Lower lobe of right lung (tissue), 2 donors: ENCODE data around the gene TPGS1. TPM values are rescaled to one million over a fixed set of nuclear protein-coding genes. Genes with fewer than 3 reads are reported as not detected.

Source experiments
- ATAC-seq, 2 donors: fragments of 200-7000 bp; cut with Tn5 transposase; one replicate each; pipeline ENCODE4 v1.9.1; 2020 to 2022; ENCODE audit warnings: mild to moderate bottlenecking in 2 of 2, moderate library complexity in 2 of 2
- DNase-seq: peaks from one replicate; pipeline ENCODE4 v3.0.0-alpha.2; 2020
- H3K27ac ChIP-seq: fragments of 200-600 bp; one replicate; pipeline ENCODE4 v1.8.0; 2022
- H3K27me3 ChIP-seq: fragments of 200-600 bp; one replicate; pipeline ENCODE4 v1.8.0; 2022; ENCODE audit warnings: low read depth
- H3K36me3 ChIP-seq: fragments of 200-600 bp; one replicate; pipeline ENCODE4 v1.8.0; 2022; ENCODE audit warnings: mild to moderate bottlenecking
- H3K4me1 ChIP-seq: fragments of 200-600 bp; one replicate; pipeline ENCODE4 v1.8.0; 2022
- H3K4me3 ChIP-seq: fragments of 200-600 bp; one replicate; pipeline ENCODE4 v1.8.0; 2022; ENCODE audit warnings: mild to moderate bottlenecking
- H3K9me3 ChIP-seq: fragments of 200-600 bp; one replicate; pipeline ENCODE4 v1.8.0; 2022
- CTCF ChIP-seq: fragments of 200-600 bp; IDR thresholded peaks from one replicate; pipeline ENCODE4 v1.8.0; 2022; ENCODE audit warnings: antibody characterized with exemption, mild to moderate bottlenecking
- intact Hi-C: fragments of 100-400 bp; cut with DNase I; formaldehyde crosslinking; loops from one replicate; pipeline ENCODE4 v1.11.0; 2022
- total RNA-seq: library from RNA; stranded (reverse); fragmentation: NEBNext Ultra II Directional; extraction: Animal tissue kit (Norgen Biotek cat#: 25700); gene quantifications from one replicate; pipeline ENCODE4 v1.2.1, GENCODE V29; 2021
- donor health status: DM: no; HTN: yes; CAD: no; lungs with severe emphysema.

Gene TPGS1
- total RNA-seq, 1 donor from 2014 or later: 18.8 TPM

- Histone ChIP-seq H3K27ac (peak overlapping the region; percentile 97), H3K27me3 (peaks cover 20% of the 10 kb centered on the region), H3K9me3 (no peaks in the 10 kb centered on the region), H3K4me1 (peaks cover 8% of the 10 kb centered on the region), H3K36me3 (no peaks in the 10 kb centered on the region), H3K4me3 (peak overlapping the region; percentile 95)
- DNase-seq (peak; percentile 98), ATAC-seq (peak; percentile 98 to 99)
- no peak for TF ChIP-seq CTCF
- intact Hi-C loops: no loop called here
Measured at GRCh38 chr19:488505-489417, 18.5 kb upstream of the TPGS1 start.

GRCh38 chr19:489418-490196 lies 17.7 kb upstream of the TPGS1 start:
- peak; percentile 47 to 56 for ATAC-seq
- Histone ChIP-seq H3K9me3 (no peaks in the 10 kb centered on the region), H3K27ac (peak overlapping the region; percentile 97), H3K27me3 (peaks cover 15% of the 10 kb centered on the region), H3K36me3 (no peaks in the 10 kb centered on the region), H3K4me1 (peaks cover 8% of the 10 kb centered on the region), H3K4me3 (peak overlapping the region; percentile 95)
- TF ChIP-seq CTCF: no peak
- intact Hi-C loops: no loop called here
- DNase-seq: no peak

- Histone ChIP-seq H3K27ac (no peak overlapping the region), H3K36me3 (no peaks in the 10 kb centered on the region), H3K4me1 (peaks cover 8% of the 10 kb centered on the region), H3K4me3 (no peak overlapping the region), H3K27me3 (peaks cover 12% of the 10 kb centered on the region), H3K9me3 (no peaks in the 10 kb centered on the region)
- no peak for ATAC-seq
- TF ChIP-seq CTCF: no peak
- intact Hi-C loops: no loop called here
- no peak for DNase-seq
Measured at GRCh38 chr19:491146-491741, 16.1 kb upstream of the TPGS1 start.

- Histone ChIP-seq H3K27ac (no peak overlapping the region), H3K4me3 (no peak overlapping the region), H3K9me3 (no peaks in the 10 kb centered on the region), H3K4me1 (peaks cover 8% of the 10 kb centered on the region), H3K27me3 (peaks cover 13% of the 10 kb centered on the region), H3K36me3 (no peaks in the 10 kb centered on the region)
- DNase-seq (no peak), ATAC-seq (no peak)
- intact Hi-C loops: no loop called here
- TF ChIP-seq CTCF: no peak
Measured at GRCh38 chr19:492091-492531, 15.2 kb upstream of the TPGS1 start.

GRCh38 chr19:493391-494170 lies 13.7 kb upstream of the TPGS1 start:
- H3K4me3 ChIP-seq: no peak overlapping the region
- H3K27me3 ChIP-seq: peaks cover 26% of the 10 kb centered on the region
- no peaks in the 10 kb centered on the region for H3K36me3 ChIP-seq
- H3K9me3 ChIP-seq: no peaks in the 10 kb centered on the region
- peaks cover 8% of the 10 kb centered on the region for H3K4me1 ChIP-seq
- ATAC-seq (no peak), DNase-seq (no peak)
- intact Hi-C loops: no loop called here
- TF ChIP-seq CTCF: no peak
- no peak overlapping the region for H3K27ac ChIP-seq
